HG03139 (cell line): Measurements from ENCODE around the gene PRRT1.
"Not testable (repeated sequence)": the region's sequence is repeated elsewhere in the genome, so short reads cannot be mapped to it uniquely, and the experiment has no call there.

Experiments
- ATAC-seq: cut with Tn5 transposase; IDR thresholded peaks from one replicate; pipeline ENCODE4 v1.9.1; 2021; ENCODE audit not compliant: unreplicated experiment

PRRT1 gene

GRCh38 chr6:32105433-32105832 is 46.3 kb downstream of the PRRT1 start:
- no peak for ATAC-seq

GRCh38 chr6:32102255-32102654 is 49.5 kb downstream of the PRRT1 start:
- ATAC-seq = no peak

GRCh38 chr6:32100251-32100650 is 51.5 kb downstream of the PRRT1 start:
- not testable (repeated sequence) for ATAC-seq
